Fibroblast of lung (primary cell): ENCODE measurements around the gene ATXN7L1. TPM values are rescaled to one million over a fixed set of nuclear protein-coding genes. Genes with fewer than 3 reads are reported as not detected.
A peak's percentile ranks its signal among the peaks of the same experiment; 100 is the strongest.

ENCODE experiments used
- DNase-seq, 2 donors: peaks; one replicate each; pipeline versions ENCODE4 v3.0.0 to v3.0.0-alpha.2; 2010; ENCODE audit warnings: low read depth in 2 of 2
- H2AFZ ChIP-seq: 2 replicates; pipeline ENCODE4 v1.5.1; 2012; ENCODE audit warnings: low read length, control low read depth, inconsistent platforms
- H3K27ac ChIP-seq: 2 replicates; pipeline ENCODE4 v1.5.1; 2011; ENCODE audit warnings: low read length, control low read depth; ENCODE audit not compliant: insufficient read depth
- H3K27me3 ChIP-seq: 2 replicates; pipeline ENCODE4 v1.5.1; 2011; ENCODE audit warnings: mild to moderate bottlenecking, low read length; ENCODE audit not compliant: control insufficient read depth, insufficient read depth
- H3K36me3 ChIP-seq: 2 replicates; pipeline ENCODE4 v1.5.1; 2011; ENCODE audit warnings: low read length; ENCODE audit not compliant: control insufficient read depth, insufficient read depth
- H3K4me1 ChIP-seq: 2 replicates; pipeline ENCODE4 v1.5.1; 2011; ENCODE audit warnings: low read length; ENCODE audit not compliant: control insufficient read depth, insufficient read depth; ENCODE audit errors: extremely low read depth
- H3K4me2 ChIP-seq: 2 replicates; pipeline ENCODE4 v1.5.1; 2011; ENCODE audit warnings: low read length, control low read depth; ENCODE audit not compliant: insufficient read depth; ENCODE audit errors: extremely low read depth
- H3K4me3 ChIP-seq, 4 experiments: fragments of 200-600 bp in 1 of 4; sonication (generic) in 1 of 4; replicated peaks in 1 of 4; 2 replicates each; pipeline ENCODE4 v1.5.1; 2011 to 2016; ENCODE audit warnings: low read length in 4 of 4, low read depth in 3 of 4, mild to moderate bottlenecking in 3 of 4, control low read depth in 2 of 4, inconsistent platforms in 1 of 4, mixed read lengths in 1 of 4; ENCODE audit not compliant: insufficient read depth in 1 of 4; ENCODE audit errors: control extremely low read depth in 1 of 4
- H3K79me2 ChIP-seq: 2 replicates; pipeline ENCODE4 v1.5.1; 2012; ENCODE audit warnings: mild to moderate bottlenecking, low read length, inconsistent platforms; ENCODE audit not compliant: control insufficient read depth, insufficient read depth
- H3K9ac ChIP-seq: 2 replicates; pipeline ENCODE4 v1.5.1; 2011; ENCODE audit warnings: mild to moderate bottlenecking, low read length, control low read depth; ENCODE audit not compliant: insufficient read depth
- H3K9me3 ChIP-seq: 2 replicates; pipeline ENCODE4 v1.5.1; 2012; ENCODE audit warnings: low read depth, low read length; ENCODE audit not compliant: control insufficient read depth, insufficient read depth
- H4K20me1 ChIP-seq: 2 replicates; pipeline ENCODE4 v1.5.1; 2011; ENCODE audit warnings: low read length; ENCODE audit not compliant: control insufficient read depth, insufficient read depth; ENCODE audit errors: extremely low read depth
- EZH2 ChIP-seq: IDR thresholded peaks from 2 replicates; pipeline ENCODE4 v1.5.1; 2012; ENCODE audit warnings: low read length, control low read depth, mild to moderate bottlenecking; ENCODE audit errors: missing control alignments
- polyA plus RNA-seq, 2 donors: library from polyadenylated mRNA; depleted of rRNA in 1 of 2; stranded (reverse) in 1 of 2; unstranded in 1 of 2; fragments of >200 nt; gene quantifications; 2 replicates each; pipeline ENCODE4 v1.2.1, GENCODE V29; 2011 to 2012; ENCODE audit warnings: missing spikeins in 1 of 2
- total RNA-seq: library from RNA; depleted of rRNA; stranded (reverse); fragments of >200 nt; gene quantifications from 2 replicates; pipeline ENCODE4 v1.2.1, GENCODE V29; 2014
- TF ChIP-seq, protein P1 (sequence below), 2 donors: IDR thresholded peaks in 1 of 2; conservative IDR thresholded peaks in 1 of 2; 1 replicate in 1 of 2; 2 replicates in 1 of 2; pipeline ENCODE4 v1.5.1; 2011 to 2012; ENCODE audit warnings: low read length in 2 of 2, control low read depth in 1 of 2, inconsistent platforms in 1 of 2, low read depth in 1 of 2, mild to moderate bottlenecking in 1 of 2

ATXN7L1 gene
- total and polyA plus RNA-seq, 2 donors (not counting 1 experiment from before 2014, with no cell fraction given), result 5.1 to 9.4 TPM

DNA sequence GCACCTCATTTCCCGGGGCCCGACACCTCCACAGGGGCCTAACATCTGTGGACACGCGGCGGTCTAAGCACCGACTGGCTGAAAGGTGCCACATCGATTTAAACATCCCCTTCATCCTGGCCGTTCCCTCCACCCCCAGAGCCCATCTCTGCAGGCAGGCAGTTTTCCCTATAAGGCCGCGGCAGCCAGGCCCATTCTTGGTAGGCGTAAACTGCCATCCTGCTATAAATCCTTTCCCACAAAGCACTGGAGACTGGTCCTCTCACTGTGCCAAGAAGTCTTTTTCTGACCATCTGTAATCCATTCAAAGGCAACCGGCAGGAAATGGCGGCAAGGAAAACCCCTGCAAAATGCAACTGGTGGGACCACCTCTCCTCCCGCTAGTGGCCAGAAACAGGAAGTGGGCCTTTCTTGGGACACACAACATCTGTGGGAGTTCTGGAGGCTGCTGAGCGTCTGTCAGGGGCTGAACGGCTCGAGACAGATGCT, 22.4 kb downstream of the ATXN7L1 start:
- H3K27me3 ChIP-seq, result no peaks in the 10 kb centered on the region
- H4K20me1 ChIP-seq, result no peaks in the 10 kb centered on the region
- no peaks in the 10 kb centered on the region for H3K9me3 ChIP-seq
- H3K4me2 ChIP-seq, result peak overlapping the region; percentile 48
- TF ChIP-seq, protein P1, sequence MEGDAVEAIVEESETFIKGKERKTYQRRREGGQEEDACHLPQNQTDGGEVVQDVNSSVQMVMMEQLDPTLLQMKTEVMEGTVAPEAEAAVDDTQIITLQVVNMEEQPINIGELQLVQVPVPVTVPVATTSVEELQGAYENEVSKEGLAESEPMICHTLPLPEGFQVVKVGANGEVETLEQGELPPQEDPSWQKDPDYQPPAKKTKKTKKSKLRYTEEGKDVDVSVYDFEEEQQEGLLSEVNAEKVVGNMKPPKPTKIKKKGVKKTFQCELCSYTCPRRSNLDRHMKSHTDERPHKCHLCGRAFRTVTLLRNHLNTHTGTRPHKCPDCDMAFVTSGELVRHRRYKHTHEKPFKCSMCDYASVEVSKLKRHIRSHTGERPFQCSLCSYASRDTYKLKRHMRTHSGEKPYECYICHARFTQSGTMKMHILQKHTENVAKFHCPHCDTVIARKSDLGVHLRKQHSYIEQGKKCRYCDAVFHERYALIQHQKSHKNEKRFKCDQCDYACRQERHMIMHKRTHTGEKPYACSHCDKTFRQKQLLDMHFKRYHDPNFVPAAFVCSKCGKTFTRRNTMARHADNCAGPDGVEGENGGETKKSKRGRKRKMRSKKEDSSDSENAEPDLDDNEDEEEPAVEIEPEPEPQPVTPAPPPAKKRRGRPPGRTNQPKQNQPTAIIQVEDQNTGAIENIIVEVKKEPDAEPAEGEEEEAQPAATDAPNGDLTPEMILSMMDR (conservative IDR thresholded peaks at IDR 0.05 in 1 of 2, IDR thresholded peaks at IDR 0.05 in 1 of 2; ENCODE audit: low read depth in 1 of 2, low read length in 2 of 2), result peak; percentile 13 to 23
- no peak for TF ChIP-seq EZH2
- peaks cover 9% of the 10 kb centered on the region for H3K4me1 ChIP-seq
- H2AFZ ChIP-seq, result peak overlapping the region; percentile 68
- H3K36me3 ChIP-seq, result no peaks in the 10 kb centered on the region
- H3K27ac ChIP-seq, result peak overlapping the region; percentile 25
- no peak overlapping the region for H3K4me3 ChIP-seq
- DNase-seq, result peak in 1 of 2 donors; percentile 32
- H3K9ac ChIP-seq, result no peak overlapping the region
- H3K79me2 ChIP-seq, result no peaks in the 10 kb centered on the region

DNA sequence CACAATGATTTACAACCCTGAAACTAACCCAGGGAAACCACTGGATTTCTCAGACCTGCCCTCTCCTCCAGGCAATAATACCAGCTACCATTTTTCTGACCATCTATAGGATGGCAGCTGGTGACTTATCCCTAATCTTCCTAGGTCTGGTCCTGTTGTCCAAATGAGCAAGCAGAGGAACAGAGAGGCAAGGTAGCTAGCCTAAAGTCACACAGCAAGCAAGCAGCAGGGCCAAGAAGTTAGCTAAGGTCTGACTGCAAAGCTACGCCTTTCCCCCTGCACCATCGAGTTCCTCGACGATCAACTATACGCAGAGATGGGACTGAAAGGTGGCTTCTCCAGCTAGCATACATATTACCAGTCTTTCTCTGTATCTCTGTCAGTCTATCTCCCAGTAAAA, 25.3 kb downstream of the ATXN7L1 start:
- no peak overlapping the region for H3K4me3 ChIP-seq
- H4K20me1 ChIP-seq, result no peaks in the 10 kb centered on the region
- peaks cover 9% of the 10 kb centered on the region for H3K4me1 ChIP-seq
- no peak overlapping the region for H2AFZ ChIP-seq
- H3K27me3 ChIP-seq, result no peaks in the 10 kb centered on the region
- no peak overlapping the region for H3K27ac ChIP-seq
- TF ChIP-seq, protein P1 (conservative IDR thresholded peaks at IDR 0.05 in 1 of 2, IDR thresholded peaks at IDR 0.05 in 1 of 2; ENCODE audit: low read depth in 1 of 2, low read length in 2 of 2), result no peak
- TF ChIP-seq EZH2, result no peak
- H3K36me3 ChIP-seq, result no peaks in the 10 kb centered on the region
- H3K4me2 ChIP-seq, result no peak overlapping the region
- no peaks in the 10 kb centered on the region for H3K9me3 ChIP-seq
- H3K79me2 ChIP-seq, result no peaks in the 10 kb centered on the region
- H3K9ac ChIP-seq, result no peak overlapping the region
- DNase-seq, result no peak

DNA sequence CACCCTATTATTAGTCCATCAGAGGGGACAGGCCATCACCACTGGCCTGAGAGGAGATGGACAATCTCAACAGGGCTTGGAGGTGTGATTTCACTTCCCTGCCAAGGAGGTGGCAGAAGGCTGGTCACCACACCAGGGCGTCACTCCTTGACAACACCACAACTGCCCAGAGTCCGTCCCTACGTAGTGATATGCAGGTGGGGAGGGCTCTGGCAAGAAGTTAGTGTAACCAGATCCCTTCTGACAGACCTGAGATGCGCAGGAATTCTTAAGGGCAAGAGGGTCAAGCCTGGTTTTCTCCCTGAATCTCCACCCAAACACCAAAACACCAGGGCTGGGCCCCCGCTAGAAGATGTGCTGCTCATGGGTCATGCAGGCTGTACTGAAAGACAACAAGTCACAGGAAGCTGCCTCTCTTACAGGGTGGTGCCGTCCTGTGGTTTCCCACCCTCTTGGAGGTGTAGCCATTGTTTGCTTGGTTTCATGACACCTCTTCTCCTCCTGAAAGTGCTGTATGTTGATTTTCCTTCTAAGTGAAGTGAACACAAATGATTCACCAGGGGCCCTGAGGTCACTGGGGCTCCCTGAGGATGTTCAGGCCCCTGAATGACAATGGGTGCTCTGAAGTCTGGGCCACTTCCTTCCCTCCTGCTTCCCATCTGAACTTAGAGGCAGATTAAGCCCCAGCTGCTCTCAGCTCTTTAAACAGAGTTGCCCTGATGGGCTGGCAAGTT, 27.1 kb downstream of the ATXN7L1 start:
- no peak overlapping the region for H3K27ac ChIP-seq
- peaks cover 5% of the 10 kb centered on the region for H3K4me1 ChIP-seq
- no peaks in the 10 kb centered on the region for H3K27me3 ChIP-seq
- H3K36me3 ChIP-seq, result no peaks in the 10 kb centered on the region
- H2AFZ ChIP-seq, result no peak overlapping the region
- no peak overlapping the region for H3K4me2 ChIP-seq
- no peak for TF ChIP-seq EZH2
- TF ChIP-seq, protein P1 (conservative IDR thresholded peaks at IDR 0.05 in 1 of 2, IDR thresholded peaks at IDR 0.05 in 1 of 2; ENCODE audit: low read depth in 1 of 2, low read length in 2 of 2), result no peak
- no peaks in the 10 kb centered on the region for H3K79me2 ChIP-seq
- no peak for DNase-seq
- no peak overlapping the region for H3K9ac ChIP-seq
- H3K4me3 ChIP-seq, result no peak overlapping the region
- H3K9me3 ChIP-seq, result no peaks in the 10 kb centered on the region
- H4K20me1 ChIP-seq, result no peaks in the 10 kb centered on the region
